ENCODE results near the gene TSHZ2.

TSHZ2 gene

DNA sequence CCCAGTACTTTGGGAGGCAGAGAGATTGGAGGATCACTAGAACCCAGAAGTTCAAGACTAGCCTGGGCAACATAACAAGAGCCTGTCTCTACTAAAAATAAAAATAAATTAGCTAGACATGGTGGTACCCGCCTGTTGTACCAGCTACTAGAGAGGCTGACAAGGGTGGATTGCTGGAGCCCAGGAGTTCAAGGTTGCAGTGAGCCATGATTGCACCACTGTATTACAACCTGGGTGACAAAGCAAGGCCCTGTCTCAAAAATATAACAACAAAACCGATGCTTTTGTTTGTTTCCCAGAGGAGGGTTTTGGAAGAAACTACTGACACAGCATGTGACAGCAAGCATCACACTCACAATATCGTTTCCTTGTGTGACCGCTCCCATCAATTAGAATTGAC lies 119.6 kb downstream of the TSHZ2 start:
- DNase-seq, result no peak

DNA sequence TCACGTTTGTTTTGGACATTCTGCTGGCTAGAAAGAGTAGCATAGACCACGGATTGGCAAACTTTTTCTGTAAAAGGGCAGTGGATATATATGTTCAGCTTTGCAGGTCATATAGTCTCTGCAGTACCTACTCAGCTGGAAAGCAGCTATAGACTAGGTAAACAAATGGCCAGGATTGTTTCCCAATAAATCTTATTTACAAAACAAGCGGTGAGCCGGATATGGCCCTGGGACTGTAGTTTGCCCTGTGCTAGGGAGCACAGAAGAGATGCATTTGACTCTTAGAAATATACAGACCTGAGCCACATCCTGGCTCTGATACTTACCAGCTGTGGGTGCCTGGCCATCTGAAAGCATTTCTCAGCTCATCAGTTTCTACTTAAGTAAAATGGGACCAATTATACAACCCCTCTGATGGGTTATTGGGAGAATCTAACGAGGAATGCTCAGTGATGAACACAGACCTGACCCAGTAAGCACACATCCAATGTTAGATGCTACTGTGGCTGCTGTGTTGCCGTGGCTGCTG lies 120.7 kb downstream of the TSHZ2 start:
- DNase-seq, result no peak

DNA sequence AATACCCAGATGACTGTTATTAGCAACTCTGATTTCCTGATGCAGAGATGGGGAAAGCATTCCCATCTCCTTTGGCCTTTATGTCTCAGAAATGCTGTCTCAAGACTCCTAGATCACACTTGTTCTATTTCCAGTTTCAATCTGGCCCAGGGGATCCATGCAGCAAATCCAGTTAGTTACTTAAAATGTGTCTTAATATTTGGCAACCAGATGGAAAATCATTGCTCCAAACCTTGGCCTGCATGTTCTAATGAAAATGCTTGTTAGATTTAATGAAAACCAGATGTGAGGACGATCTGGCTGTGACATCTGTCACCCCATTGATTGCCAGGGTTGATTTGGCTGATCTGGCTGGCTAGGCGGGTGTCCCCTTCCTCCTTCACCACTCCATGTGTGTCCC lies 125.2 kb downstream of the TSHZ2 start:
- DNase-seq, result no peak

DNA sequence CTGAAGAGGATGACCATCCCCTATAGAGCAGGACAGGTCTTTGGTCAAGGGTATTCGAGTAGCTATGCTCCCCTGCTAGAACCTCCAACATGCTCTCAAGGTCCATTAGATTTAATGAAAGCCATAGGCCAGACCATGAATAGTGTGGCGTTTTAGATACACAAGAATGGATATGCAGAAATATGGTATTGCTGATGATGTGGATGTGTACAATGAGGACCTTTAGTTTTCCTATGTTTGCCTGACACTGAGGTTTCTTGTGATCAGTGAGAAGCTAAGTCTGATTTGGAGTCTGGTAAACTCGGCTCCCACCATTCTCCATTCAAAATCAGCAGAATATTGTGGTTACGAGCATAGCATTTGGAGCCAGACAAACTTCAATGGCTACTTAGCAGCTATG lies 125.6 kb downstream of the TSHZ2 start:
- DNase-seq, result no peak

DNA sequence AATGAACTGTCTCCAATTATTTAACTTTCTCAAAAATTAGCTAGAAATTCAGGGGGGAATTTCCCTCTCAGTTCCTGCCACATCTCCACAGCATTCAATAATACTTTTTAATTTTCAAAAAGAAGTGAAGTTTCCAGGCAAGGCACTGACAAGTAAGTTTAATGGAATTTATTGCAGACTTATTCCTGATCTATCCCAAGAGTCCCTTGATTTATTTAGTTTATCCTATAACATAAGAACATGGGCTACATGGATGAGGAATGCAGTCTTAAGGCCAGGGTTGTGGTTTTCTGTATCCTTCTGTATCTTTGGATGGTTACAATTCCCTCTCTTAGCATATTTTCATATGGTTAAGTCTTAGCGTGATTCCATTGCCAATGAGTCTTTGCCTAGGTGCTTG lies 126.5 kb downstream of the TSHZ2 start:
- DNase-seq, result no peak

DNA sequence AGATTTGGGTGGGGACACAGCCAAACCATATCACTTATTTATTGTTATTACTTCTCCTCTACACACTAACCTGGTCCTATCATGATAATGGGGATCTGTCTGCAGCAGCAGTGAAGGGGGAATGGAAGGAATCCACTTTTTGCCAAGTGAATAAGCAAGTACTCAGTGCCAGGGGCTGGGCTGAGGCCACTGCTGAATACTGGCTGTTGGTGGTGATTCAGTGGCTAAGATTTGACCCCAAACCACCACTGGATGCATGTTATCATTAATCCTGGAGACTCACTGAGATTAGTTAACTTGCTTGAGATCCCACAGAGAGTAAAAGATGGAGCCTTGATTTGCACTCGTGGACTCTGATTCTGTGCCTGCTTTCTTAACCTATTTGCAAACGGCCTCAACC lies 127.7 kb downstream of the TSHZ2 start:
- no peak for DNase-seq

DNA sequence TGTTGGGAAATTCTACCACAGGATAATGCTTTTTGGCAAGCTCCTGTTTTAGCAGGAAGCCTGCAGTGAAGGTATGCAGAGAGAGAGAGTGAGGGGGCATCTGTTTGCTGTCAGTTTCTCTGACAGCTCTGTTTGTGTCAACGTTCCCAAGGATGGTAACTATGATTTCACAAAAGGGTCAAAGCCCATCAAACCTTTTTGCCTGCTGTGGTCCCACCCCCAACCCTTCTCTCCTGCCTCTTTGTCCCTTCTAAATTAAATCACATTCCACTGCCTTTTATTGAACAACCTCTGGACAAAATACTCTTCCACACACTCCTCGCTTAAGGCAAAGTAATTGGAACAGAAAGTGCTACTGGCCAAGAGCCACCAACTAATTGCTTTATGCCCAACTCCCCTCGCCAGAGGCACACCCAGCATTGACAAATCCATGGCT lies 128.3 kb downstream of the TSHZ2 start:
- no peak for DNase-seq

DNA sequence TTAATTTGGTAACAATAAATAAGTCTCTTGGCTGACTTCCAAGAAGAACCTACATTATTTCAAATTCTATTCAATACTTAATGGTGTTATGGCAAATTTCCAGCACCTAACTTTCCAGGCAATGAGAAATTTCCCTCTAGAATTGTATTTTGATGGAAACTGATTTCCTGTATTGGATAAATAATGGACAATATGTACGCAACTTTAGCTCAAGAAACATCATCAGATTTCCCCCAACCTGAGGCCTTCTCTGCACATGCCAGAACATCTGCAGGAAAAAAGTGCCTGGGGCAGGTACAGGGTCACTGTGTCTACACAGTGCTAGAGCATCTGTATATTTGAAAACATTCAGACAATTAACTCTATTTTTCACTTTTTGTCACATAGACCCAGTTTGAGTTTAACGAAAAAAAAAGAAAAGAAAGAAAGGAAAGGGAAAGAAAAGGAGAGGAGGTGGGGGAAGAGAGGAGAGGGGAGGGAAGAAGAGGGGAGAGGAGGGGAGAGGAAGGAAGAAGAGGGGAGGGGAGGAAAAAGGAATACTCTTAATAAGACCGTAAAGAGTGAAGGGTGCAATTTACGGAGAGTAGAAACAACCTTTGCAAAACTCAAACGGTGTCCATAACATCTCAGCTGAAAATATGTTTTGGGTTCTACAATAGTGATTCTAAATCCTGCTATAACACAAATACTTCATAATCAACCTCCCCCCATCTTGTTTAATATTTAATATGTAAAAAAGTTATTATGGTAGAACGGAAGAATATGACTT lies 130.0 kb downstream of the TSHZ2 start:
- DNase-seq, result no peak

DNA sequence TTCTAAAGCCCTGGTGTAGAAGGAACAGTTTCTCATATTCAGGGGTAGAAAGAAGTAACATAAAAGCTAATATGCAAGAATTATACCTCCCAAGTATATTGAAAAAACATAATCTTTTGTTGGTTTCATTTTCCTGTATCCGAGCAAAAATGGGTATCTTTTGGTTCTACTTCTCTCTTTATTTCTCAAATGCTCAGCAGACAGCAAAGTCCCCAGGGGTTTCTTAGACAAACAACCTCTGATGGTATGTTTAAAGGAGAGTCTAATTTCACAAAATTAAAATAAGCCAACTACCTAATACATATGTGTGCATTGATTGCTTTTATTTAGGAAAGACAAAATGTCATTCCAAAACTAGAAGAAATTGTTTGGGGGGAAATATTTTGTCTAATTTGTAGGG lies 131.0 kb downstream of the TSHZ2 start:
- no peak for DNase-seq

DNA sequence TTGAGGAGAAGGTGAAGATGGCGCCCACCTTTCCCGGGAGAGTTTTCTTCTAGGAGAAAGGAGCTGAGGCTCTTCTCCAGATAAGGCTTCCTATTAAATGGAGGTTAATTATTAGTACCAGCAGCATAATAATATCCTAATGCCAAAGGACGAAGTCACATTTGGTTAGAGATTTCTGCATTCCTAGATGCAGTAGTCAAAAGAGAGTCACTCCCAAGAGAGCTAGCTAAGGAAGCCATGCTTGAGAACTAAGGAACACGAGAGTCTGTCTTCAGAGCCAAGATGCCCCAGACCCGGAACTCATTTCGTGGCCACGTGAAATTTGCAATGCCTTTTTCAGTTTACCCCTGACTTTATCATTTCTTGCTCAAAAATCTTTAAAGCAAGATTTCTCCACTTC lies 132.7 kb downstream of the TSHZ2 start:
- DNase-seq, result no peak

DNA sequence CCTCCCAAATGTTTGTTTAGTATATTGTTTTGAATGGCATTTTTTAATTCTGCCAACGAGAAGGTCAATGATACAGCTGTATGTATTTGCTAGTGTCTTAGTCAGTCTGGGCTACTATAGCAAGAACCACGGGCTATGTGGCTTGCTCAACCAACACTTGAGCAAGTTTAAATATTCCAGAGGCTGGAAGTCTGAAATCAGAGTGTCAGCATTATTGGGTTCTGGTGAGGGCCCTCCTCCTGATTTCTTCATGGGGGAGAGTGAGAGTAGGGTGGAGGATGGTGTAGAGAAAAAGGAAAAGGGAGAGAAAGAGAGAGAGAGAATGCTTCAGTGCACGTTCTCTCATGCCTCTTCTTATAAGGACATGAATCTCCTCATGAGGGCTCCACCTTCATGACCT lies 144.6 kb downstream of the TSHZ2 start:
- no peak for DNase-seq

DNA sequence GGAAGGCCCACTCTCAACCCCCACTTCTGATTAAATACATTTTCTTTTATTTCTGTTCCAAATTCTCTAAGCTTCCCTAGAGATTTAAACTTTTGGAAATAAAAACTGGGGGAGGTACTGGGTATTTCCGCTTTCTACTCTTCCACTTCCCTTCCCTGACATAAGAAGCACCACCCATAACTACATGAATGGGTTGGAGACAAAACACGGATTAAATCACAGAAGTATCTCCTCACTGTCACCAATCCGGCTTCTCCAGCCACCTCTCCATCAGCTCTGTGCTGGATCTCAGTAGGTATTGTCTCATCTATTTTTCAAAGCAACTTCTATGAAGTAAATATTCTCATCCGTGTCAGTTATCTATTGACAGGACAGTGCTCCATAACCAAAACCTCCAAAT lies 150.7 kb downstream of the TSHZ2 start:
- no peak for DNase-seq

DNA sequence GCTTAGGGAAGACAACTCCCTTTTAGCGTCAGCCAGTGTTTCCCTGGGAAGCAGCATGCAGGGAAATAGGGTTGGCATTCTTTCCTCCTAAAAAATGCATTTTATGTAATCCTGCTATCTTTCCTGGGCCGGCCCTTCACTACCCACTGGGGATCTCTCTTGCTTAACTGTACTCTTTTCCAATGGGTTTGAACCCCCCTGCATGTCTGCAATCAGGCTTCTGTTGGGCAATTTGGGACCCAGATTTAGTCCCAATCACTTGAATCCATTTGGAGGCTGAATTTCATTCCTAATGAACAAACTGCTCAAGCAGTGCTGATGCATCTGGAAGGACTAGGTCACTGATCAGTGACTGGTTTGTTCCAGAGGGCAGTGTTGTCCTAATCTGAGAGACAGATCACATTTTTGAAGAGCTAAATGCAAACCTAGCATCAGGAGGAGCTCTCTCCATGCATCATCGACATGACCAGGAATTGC lies 152.0 kb downstream of the TSHZ2 start:
- no peak for DNase-seq

DNA sequence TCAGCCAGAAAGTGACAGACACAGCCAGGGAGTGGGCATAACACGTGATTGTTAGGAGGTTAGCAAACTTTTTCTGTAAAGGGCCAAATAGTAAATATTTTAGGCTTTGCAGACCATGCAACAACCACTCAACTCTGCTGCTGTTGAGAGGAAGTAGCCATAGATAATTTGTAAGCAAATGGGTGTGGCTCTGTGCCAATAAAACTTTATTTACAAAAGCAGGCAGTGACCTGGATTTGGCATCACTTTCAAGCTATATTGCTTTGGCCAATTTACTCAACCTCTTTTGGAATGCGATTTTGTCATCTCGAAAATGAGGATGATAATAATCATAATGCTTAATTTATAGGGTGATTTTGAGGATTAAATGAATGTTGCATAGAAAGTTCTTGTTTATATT lies 152.6 kb downstream of the TSHZ2 start:
- no peak for DNase-seq

DNA sequence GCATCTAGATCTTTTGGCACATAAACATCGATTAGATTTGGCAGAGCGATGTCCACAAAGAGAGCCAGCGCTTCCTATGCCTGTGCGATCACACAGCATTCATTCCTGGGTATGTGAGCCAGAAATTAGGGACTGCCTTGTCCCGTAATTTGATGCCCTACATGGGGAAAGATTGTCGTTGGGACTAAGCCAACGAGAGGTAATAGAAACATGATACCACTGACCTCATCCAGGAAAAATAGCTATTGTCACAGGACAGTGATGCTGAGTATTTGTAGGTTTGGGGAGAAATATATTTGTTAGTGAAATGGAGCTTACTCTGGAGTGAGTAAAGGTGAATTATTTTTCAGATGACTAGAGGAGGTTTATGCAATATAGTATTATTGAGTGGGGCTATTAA lies 154.0 kb downstream of the TSHZ2 start:
- no peak for DNase-seq

DNA sequence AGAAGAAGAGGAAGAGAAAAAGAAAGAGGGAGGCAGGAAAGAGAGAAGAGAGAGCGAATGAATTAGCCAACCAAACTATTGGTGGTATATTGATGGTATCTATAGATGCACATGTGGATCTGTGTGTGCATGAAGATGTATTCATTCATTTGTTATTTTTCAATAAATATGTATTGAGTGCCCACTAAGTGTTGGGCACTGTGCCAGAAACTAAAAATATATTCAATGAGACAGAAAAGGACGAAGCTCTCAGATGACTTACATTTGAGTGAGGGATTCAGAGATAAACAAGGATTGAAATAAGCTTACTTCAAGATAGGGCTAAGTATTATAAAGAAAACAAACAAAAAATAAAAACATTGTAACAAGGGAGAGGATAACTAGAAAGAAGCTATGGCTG lies 154.9 kb downstream of the TSHZ2 start:
- DNase-seq, result no peak

DNA sequence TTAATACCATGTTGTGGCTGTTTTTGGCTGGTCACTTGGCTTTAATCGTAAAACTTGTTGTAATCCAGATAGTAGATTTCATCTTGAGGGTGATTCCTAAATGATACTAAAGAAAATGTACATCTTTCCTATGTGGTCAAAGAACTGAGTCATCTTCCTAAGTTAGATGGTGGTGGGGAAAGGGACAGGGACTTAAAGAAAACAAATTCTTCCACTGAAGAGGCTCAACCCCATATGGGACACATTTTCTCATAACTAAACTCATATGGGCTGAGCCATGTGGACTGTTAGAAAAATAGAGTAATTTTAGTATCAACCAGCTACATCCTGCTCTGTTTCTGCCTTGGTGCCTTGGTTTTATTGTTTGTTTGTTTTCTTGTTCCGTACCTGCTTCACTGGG lies 155.8 kb downstream of the TSHZ2 start:
- DNase-seq, result no peak

DNA sequence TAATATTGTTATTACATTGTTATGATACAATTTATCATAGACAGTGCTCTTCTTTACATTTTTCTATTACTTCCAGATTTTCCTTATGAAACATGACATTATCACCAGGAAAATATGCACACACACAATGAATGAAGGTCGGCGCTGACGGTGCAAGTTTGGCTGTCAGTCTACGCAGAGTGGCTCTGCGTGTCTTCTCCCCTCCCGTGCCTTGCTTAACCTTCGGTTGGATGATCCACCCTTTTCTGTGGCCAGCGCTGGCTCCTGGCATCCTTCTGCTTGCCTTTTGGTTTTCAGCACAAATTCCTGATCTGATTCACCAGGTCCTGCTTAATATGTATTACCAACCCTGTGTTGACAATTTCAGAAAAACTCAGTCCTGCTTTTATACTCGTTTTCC lies 157.4 kb downstream of the TSHZ2 start:
- no peak for DNase-seq

DNA sequence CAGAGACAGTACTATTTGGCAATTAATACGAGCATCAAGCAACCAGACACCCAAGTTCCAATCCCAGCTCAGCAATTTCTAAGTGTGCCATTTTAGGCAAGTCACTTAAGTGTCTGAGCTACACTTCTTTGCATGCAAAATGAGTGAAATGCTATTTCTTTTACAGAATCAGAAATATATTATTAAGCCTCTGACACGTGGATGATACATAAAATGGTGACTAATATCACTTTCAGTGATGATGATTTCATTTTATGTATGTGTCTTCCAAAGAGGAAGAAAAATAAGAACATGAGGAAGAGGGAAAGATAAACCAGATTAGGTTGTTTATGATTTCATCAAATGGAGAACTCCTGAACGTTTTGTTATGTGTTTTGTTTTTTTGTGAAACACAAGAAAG lies 158.6 kb downstream of the TSHZ2 start:
- no peak for DNase-seq

DNA sequence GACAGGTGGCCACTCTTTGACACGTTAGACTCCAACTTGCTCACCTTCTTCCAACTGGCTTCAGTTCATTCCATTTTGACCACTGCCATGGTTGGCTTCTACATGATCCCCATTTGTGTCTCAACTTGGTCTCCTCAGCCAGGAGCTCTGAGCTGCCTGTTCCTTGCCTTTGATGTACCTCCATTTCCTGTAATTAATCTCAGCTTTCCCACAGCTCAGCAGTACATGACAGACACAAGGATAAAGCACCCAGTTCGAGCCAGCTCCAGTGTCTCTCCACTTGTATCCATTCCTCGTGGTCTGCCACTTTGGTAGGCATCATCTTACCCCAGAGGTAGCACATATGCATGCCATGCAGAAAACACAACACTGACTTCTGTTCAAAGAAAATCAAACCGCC lies 161.0 kb downstream of the TSHZ2 start:
- no peak for DNase-seq

DNA sequence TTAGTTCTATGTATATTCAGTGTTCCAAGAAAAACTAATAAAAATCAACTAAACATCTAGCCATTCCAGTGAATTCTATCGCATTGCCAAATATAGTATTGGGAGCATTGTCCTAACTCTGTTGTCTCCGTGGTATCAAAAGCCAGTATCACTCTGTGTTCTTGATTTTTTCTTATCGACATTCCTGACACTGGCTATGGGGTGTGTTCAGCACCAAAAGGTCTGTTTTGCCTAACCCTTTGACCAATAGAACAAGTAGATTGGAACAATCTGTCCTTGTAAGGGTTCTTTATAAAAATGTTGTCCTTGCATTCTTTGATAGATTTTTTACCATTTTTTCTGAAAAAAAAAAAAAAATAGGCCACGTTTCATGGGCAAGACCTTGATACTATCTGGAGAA lies 161.5 kb downstream of the TSHZ2 start:
- DNase-seq, result no peak

DNA sequence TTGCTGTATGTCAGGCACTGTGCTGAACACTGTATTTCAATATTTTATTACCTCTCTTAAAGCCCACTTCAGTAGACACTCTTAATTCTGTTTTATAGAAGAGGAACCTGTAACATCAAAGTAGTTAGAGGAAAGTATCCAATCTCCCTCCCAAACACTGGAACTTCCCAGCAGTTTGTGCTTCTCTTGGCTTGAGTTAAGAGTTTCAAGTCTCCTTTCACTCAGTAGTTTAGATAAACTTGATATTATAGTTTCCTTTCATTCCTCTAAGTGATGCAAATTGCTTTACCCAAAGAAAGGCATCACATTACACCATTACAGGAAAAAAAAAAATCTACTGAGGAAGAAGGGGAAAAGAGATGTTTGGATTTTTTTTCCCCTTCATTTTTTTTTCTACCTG lies 164.3 kb downstream of the TSHZ2 start:
- no peak for DNase-seq

DNA sequence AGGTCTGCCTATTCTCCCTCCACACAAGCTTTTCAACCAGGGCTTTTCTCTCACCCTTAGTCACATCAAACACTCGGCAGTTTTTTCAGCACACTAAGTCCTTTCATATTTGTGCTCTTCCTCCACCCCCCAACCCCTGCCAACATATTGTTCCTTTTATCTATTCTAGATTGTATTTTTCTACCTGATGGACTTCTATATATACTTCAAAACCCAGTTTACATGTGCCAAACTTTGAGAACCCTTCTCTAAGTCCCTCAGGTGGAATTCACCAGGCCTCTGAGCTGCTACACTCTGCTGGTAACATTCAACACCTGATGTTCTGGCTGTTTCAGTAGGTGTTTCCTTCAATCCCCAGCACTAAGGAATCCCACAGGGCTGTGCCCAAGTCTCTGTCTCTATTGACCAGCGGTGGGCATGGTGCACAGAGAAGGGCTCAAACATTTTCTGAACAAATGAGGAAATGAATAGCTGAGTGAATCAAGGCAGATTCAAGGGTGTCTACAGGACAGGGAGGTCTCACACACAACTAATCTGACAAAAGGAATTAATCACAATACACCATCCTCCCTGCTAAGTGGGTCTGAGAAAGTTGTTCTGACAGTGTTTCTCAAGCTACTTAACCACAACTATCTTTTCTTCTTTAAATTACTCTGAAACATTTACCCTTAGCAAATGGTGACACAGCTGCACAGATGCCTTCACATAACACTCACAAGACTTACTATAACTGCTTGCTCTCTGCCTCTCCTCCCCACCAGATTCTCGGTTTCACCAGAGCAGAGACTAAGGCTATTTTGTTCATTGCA lies 166.5 kb downstream of the TSHZ2 start:
- no peak for DNase-seq

All from DMS79 treated with DMSO at 0.1 percent for 48 hours (cell line).